Measurements from ENCODE around the gene TP53I11. TPM values are rescaled to one million over a fixed set of nuclear protein-coding genes. Genes with fewer than 3 reads are reported as not detected.

The TP53I11 gene
- total and polyA plus RNA-seq, 9 of the 15 experiments (the other 6 are each of a cell fraction or from before 2014, with no cell fraction given): 0.14 to 2.5 (median 1.2) TPM; not detected in 2

- no peak for TF ChIP-seq TBP (optimal IDR thresholded peaks at IDR 0.05; ENCODE audit: low read depth, low read length)
- TF ChIP-seq XRCC5 (IDR thresholded peaks at IDR 0.05; ENCODE audit: low read depth, low read length): 0 out of 2 replicates have a peak, but pooled peaks have one; percentile 24
- TF ChIP-seq POLR2AphosphoS5 (IDR thresholded peaks at IDR 0.05; ENCODE audit: control insufficient read depth, insufficient read depth, low read depth, low read length): no peak
- no peak for TF ChIP-seq TCF7L2 (IDR thresholded peaks at IDR 0.05; ENCODE audit: low read depth, low read length)
- TF ChIP-seq ZBTB2 (IDR thresholded peaks at IDR 0.05): no peak
- TF ChIP-seq CREB5 (CRISPR knock-in tag; IDR thresholded peaks at IDR 0.05): no peak
- no peak for TF ChIP-seq ZNF449 (CRISPR knock-in tag; IDR thresholded peaks at IDR 0.05)
- no peak for TF ChIP-seq RREB1 (CRISPR knock-in tag; IDR thresholded peaks at IDR 0.05)
- no peak for TF ChIP-seq SUPT5H (IDR thresholded peaks at IDR 0.05)
- no peak for TF ChIP-seq GTF2A2 (tag; IDR thresholded peaks at IDR 0.05)
- TF ChIP-seq ZNF140 (CRISPR knock-in tag; IDR thresholded peaks at IDR 0.05): no peak
- no peak for TF ChIP-seq ZBTB49 (CRISPR knock-in tag; IDR thresholded peaks at IDR 0.05; ENCODE audit: borderline replicate concordance)
- no peak for TF ChIP-seq GTF2F1 (IDR thresholded peaks at IDR 0.05; ENCODE audit: low read depth, low read length)
- TF ChIP-seq E2F3 (CRISPR knock-in tag; IDR thresholded peaks at IDR 0.05): no peak
Measured at GRCh38 chr11:44936525-44936924, 14.2 kb downstream of the TP53I11 start (continued).

All from K562 (cell line).